ENCODE measurements around the gene CIB1.

CIB1 gene

GRCh38 chr15:90221246-90221900 lies 12.4 kb downstream of the CIB1 start:
- H3K27ac ChIP-seq, result no peak overlapping the region
- TF ChIP-seq CTCF (IDR thresholded peaks at IDR 0.05) (peak; percentile 78), ZFX (IDR thresholded peaks at IDR 0.05; ENCODE audit: borderline replicate concordance) (no peak)

GRCh38 chr15:90219421-90220141 lies 14.2 kb downstream of the CIB1 start:
- H3K27ac ChIP-seq, result no peak overlapping the region
- peak; percentile 90 for TF ChIP-seq CTCF (IDR thresholded peaks at IDR 0.05)
- no peak for TF ChIP-seq ZFX (IDR thresholded peaks at IDR 0.05; ENCODE audit: borderline replicate concordance)

- TF ChIP-seq CTCF (IDR thresholded peaks at IDR 0.05), result no peak
Observed at GRCh38 chr15:90217671-90218394, 15.9 kb downstream of the CIB1 start.

GRCh38 chr15:90214553-90215196 lies 19.1 kb downstream of the CIB1 start:
- H3K27ac ChIP-seq, result no peak overlapping the region

More at GRCh38 chr15:90217671-90218394, 15.9 kb downstream of the CIB1 start:
- no peak overlapping the region for H3K27ac ChIP-seq

GRCh38 chr15:90213818-90214204 lies 19.9 kb downstream of the CIB1 start:
- no peak overlapping the region for H3K27ac ChIP-seq
- TF ChIP-seq CTCF (IDR thresholded peaks at IDR 0.05), result no peak
- TF ChIP-seq ZFX (IDR thresholded peaks at IDR 0.05; ENCODE audit: borderline replicate concordance), result no peak

More at GRCh38 chr15:90214553-90215196, 19.1 kb downstream of the CIB1 start:
- TF ChIP-seq CTCF (IDR thresholded peaks at IDR 0.05) (peak; percentile 22; the same call in 1 of the 2 replicates), ZFX (IDR thresholded peaks at IDR 0.05; ENCODE audit: borderline replicate concordance) (no peak)

- TF ChIP-seq CTCF (IDR thresholded peaks at IDR 0.05), result no peak
- TF ChIP-seq ZFX (IDR thresholded peaks at IDR 0.05; ENCODE audit: borderline replicate concordance), result no peak
- no peak overlapping the region for H3K27ac ChIP-seq
Observed at GRCh38 chr15:90213122-90213817, 20.5 kb downstream of the CIB1 start.
